PC-3 (cell line): ENCODE results near the gene EMSY. TPM values are rescaled to one million over a fixed set of nuclear protein-coding genes. Genes with fewer than 3 reads are reported as not detected.

Experiments used
- ATAC-seq: fragments of 200-7000 bp; cut with Tn5 transposase; 2 replicates; pipeline ENCODE4 v1.9.1; 2020; ENCODE audit warnings: mild to moderate bottlenecking, moderate library complexity
- Bru-seq: library from RNA; stranded (reverse); fragments of 400-500 nt; gene quantifications from one replicate; lab custom pipeline; 2021; lab: Mats Ljungman, UMichigan
- BruChase-seq, 2 experiments: library from RNA; stranded (reverse); fragments of 400-500 nt; gene quantifications; one replicate each; lab custom pipeline; 2021; lab: Mats Ljungman, UMichigan
- BruUV-seq: library from RNA; stranded (reverse); fragments of 400-500 nt; replicated peaks from 2 replicates; lab custom pipeline; 2021; lab: Mats Ljungman, UMichigan
- CTCF ChIA-PET: fragments of 300-600 bp; sonication (Branson Sonifier 250); formaldehyde crosslinking; loops from one replicate; lab custom pipeline; 2022; ENCODE audit warnings: antibody characterized with exemption; lab: Charles Lee
- POLR2A ChIA-PET: fragments of 300-600 bp; sonication (Branson Sonifier 250); formaldehyde crosslinking; loops from one replicate; lab custom pipeline; 2022; ENCODE audit warnings: antibody characterized with exemption; ENCODE audit not compliant: unreplicated experiment; lab: Charles Lee
- DNase-seq: peaks from one replicate; pipeline ENCODE4 v3.0.0-alpha.2; 2015
- H2AFZ ChIP-seq: fragments of 300-600 bp; sonication (generic); 2 replicates; pipeline ENCODE4 v1.6.0; 2016; ENCODE audit warnings: antibody characterized with exemption, low read length
- H3F3A ChIP-seq: fragments of 300-600 bp; sonication (generic); one replicate; pipeline ENCODE4 v1.6.0; 2017; ENCODE audit warnings: antibody characterized with exemption, low read length, control low read depth, mild to moderate bottlenecking; ENCODE audit not compliant: unreplicated experiment
- H3K27ac ChIP-seq: fragments of 300-600 bp; sonication (generic); 2 replicates; pipeline ENCODE4 v1.5.1; 2016; ENCODE audit warnings: mild to moderate bottlenecking, low read length
- H3K27me3 ChIP-seq: fragments of 300-600 bp; sonication (generic); 2 replicates; pipeline ENCODE4 v1.6.1; 2016; ENCODE audit warnings: low read length, mixed read lengths
- H3K36me3 ChIP-seq: fragments of 300-600 bp; sonication (generic); 2 replicates; pipeline ENCODE4 v1.6.1; 2016; ENCODE audit warnings: low read depth, mixed run types, low read length, mixed read lengths
- H3K4me1 ChIP-seq: fragments of 300-600 bp; sonication (generic); 2 replicates; pipeline ENCODE4 v1.5.1; 2016; ENCODE audit warnings: low read length; ENCODE audit not compliant: insufficient read depth
- H3K4me2 ChIP-seq: fragments of 300-600 bp; sonication (generic); 2 replicates; pipeline ENCODE4 v1.6.0; 2016; ENCODE audit warnings: low read length
- H3K4me3 ChIP-seq: fragments of 300-600 bp; sonication (generic); 2 replicates; pipeline ENCODE4 v1.5.1; 2016; ENCODE audit warnings: mild to moderate bottlenecking, low read length, mixed read lengths
- H3K79me2 ChIP-seq: fragments of 300-600 bp; sonication (generic); 2 replicates; pipeline ENCODE4 v1.6.1; 2017; ENCODE audit warnings: low read length, mixed read lengths
- H3K9ac ChIP-seq: fragments of 300-600 bp; sonication (generic); 2 replicates; pipeline ENCODE4 v1.6.0; 2016; ENCODE audit warnings: mild to moderate bottlenecking, low read length
- H3K9me2 ChIP-seq: fragments of 300-600 bp; sonication (generic); replicated peaks from 2 replicates; pipeline ENCODE4 v1.6.1; 2016; ENCODE audit warnings: mixed run types, low read length, mixed read lengths
- H3K9me3 ChIP-seq: fragments of 300-600 bp; sonication (generic); 2 replicates; pipeline ENCODE4 v1.6.1; 2016; ENCODE audit warnings: low read length, mixed read lengths
- H4K20me1 ChIP-seq: fragments of 300-600 bp; sonication (generic); 2 replicates; pipeline ENCODE4 v1.6.1; 2016; ENCODE audit warnings: low read length, mixed read lengths
- EZH2 ChIP-seq: fragments of 300-600 bp; sonication (generic); IDR thresholded peaks from one replicate; pipeline ENCODE4 v1.6.1; 2017; ENCODE audit warnings: antibody characterized with exemption, mild to moderate bottlenecking, low read length; ENCODE audit not compliant: unreplicated experiment
- EZH2phosphoT487 ChIP-seq: fragments of 300-600 bp; sonication (generic); IDR thresholded peaks from 2 replicates; pipeline ENCODE4 v1.6.1; 2018; ENCODE audit warnings: mild to moderate bottlenecking, antibody characterized with exemption, low read length, borderline replicate concordance
- intact Hi-C: fragments of 100-400 bp; cut with micrococcal nuclease; formaldehyde crosslinking; loops from 2 replicates; pipeline ENCODE4 v1.9.0; 2023
- long read RNA-seq: library from polyadenylated mRNA; unstranded; transcript quantifications from one replicate; pipeline ENCODE4 v2.0.0, GENCODE V29; 2021; ENCODE audit not compliant: unreplicated experiment
- total RNA-seq: library from RNA; depleted of rRNA; stranded (reverse); fragments of >200 nt; gene quantifications from 2 replicates; pipeline ENCODE4 v1.2.3, GENCODE V29; 2014; rRNA removed
- TF ChIP-seq, protein P1 (sequence below): fragments of 300-600 bp; sonication (generic); conservative IDR thresholded peaks from 2 replicates; pipeline ENCODE4 v1.5.1; 2017; ENCODE audit warnings: antibody characterized with exemption, low read depth, mild to moderate bottlenecking, low read length

Gene EMSY
- 33.0 and 51.1 TPM in 2 replicates for total RNA-seq
- percentile 88 among the genes with signal in this experiment for Bru-seq, nascent RNA
- percentile 81 among the genes with signal in this experiment for BruChase-seq, experiment 1, labeled RNA remaining after a 6-hour chase
- BruChase-seq, experiment 2, labeled RNA remaining after a 2-hour chase, result percentile 84 among the genes with signal in this experiment
- long read RNA-seq, partial matches to known transcripts, result 5 of 10 reads
- long read RNA-seq, other reads (novel, unspliced or antisense), result 5 of 10 reads

- peak; percentile 94 for ATAC-seq
- H3K4me2 ChIP-seq, result peak within 1 kb of the TSS; percentile 88
- intact Hi-C loops, result loop anchor here (1.0 to 10.0 kb wide), 2 partner anchors 63 to 630 kb away; partner anchors contain the start of genes GVQW3, THAP12 and UVRAG
- CTCF ChIA-PET, result no interaction called here
- peak within 1 kb of the TSS; percentile 66 for H3K27ac ChIP-seq
- H3K79me2 ChIP-seq, result peaks cover 68% of the 10 kb centered on the region
- BruUV-seq, result no TSS peak
- peak; percentile 99 for DNase-seq
- no peaks in the 10 kb centered on the region; the same call in 1 of the 2 replicates for H4K20me1 ChIP-seq
- no peaks in the 10 kb centered on the region for H3F3A ChIP-seq
- no peaks in the 10 kb centered on the region for H3K9me3 ChIP-seq
- peak within 1 kb of the TSS; percentile 90 for H2AFZ ChIP-seq
- H3K9me2 ChIP-seq, result no peaks in the 10 kb centered on the region
- peaks cover 13% of the 10 kb centered on the region for H3K4me1 ChIP-seq
- H3K27me3 ChIP-seq, result no peaks in the 10 kb centered on the region
- TF ChIP-seq, protein P1, sequence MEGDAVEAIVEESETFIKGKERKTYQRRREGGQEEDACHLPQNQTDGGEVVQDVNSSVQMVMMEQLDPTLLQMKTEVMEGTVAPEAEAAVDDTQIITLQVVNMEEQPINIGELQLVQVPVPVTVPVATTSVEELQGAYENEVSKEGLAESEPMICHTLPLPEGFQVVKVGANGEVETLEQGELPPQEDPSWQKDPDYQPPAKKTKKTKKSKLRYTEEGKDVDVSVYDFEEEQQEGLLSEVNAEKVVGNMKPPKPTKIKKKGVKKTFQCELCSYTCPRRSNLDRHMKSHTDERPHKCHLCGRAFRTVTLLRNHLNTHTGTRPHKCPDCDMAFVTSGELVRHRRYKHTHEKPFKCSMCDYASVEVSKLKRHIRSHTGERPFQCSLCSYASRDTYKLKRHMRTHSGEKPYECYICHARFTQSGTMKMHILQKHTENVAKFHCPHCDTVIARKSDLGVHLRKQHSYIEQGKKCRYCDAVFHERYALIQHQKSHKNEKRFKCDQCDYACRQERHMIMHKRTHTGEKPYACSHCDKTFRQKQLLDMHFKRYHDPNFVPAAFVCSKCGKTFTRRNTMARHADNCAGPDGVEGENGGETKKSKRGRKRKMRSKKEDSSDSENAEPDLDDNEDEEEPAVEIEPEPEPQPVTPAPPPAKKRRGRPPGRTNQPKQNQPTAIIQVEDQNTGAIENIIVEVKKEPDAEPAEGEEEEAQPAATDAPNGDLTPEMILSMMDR, result no peak
- no peak for TF ChIP-seq EZH2
- TF ChIP-seq EZH2phosphoT487, result no peak
- H3K4me3 ChIP-seq, result peak within 1 kb of the TSS; percentile 81
- peaks cover 20% of the 10 kb centered on the region; the same call in 1 of the 2 replicates for H3K36me3 ChIP-seq
- H3K9ac ChIP-seq, result peak within 1 kb of the TSS; percentile 94
- POLR2A ChIA-PET, result no interaction called here
Observed at GRCh38 chr11:76444384-76445120, at the start of gene EMSY. EMSY (plus strand) TSS chr11:76445018; CDS start chr11:76446939, 1,921 bp downstream.

- Histone ChIP-seq H3K27ac (no peak overlapping the region), H3K79me2 (no peaks in the 10 kb centered on the region), H3K9ac (no peak overlapping the region), H4K20me1 (no peaks in the 10 kb centered on the region), H3F3A (no peaks in the 10 kb centered on the region), H3K4me3 (no peak overlapping the region), H3K27me3 (no peaks in the 10 kb centered on the region), H3K36me3 (no peaks in the 10 kb centered on the region), H3K9me2 (no peaks in the 10 kb centered on the region), H3K4me2 (no peak overlapping the region), H2AFZ (no peak overlapping the region), H3K9me3 (no peaks in the 10 kb centered on the region), H3K4me1 (no peaks in the 10 kb centered on the region)
- DNase-seq (no peak), ATAC-seq (no peak)
- CTCF ChIA-PET, result no interaction called here
- POLR2A ChIA-PET, result no interaction called here
- TF ChIP-seq EZH2phosphoT487, result no peak
- TF ChIP-seq EZH2, result no peak
- TF ChIP-seq, protein P1, result no peak
- intact Hi-C loops, result no loop called here
- BruUV-seq, result no TSS peak
Observed at GRCh38 chr11:76395296-76395695, 49.5 kb upstream of the EMSY start.
